ENCODE results near the gene PTK6. TPM values are rescaled to one million over a fixed set of nuclear protein-coding genes. Genes with fewer than 3 reads are reported as not detected.

Gene PTK6
- total RNA-seq, 2 experiments from 2014 or later: 0.16 to 0.26 TPM

GRCh38 chr20:63507083-63507743 is 30.0 kb downstream of the PTK6 start:
- no peak for DNase-seq
- peaks cover 8% of the 10 kb centered on the region for H3K9me3 Mint-ChIP-seq
- H3K27me3 Mint-ChIP-seq: peaks cover 55% of the 10 kb centered on the region
- peaks cover 4% of the 10 kb centered on the region for H3K4me1 Mint-ChIP-seq
- H3K27ac Mint-ChIP-seq: no peak overlapping the region
- H3K4me3 Mint-ChIP-seq: no peak overlapping the region
- no peaks in the 10 kb centered on the region for H3K36me3 Mint-ChIP-seq

- no peak overlapping the region for H3K4me3 Mint-ChIP-seq
- DNase-seq: no peak
- no peak overlapping the region for H3K27ac Mint-ChIP-seq
- peaks cover 4% of the 10 kb centered on the region for H3K4me1 Mint-ChIP-seq
- H3K36me3 Mint-ChIP-seq: no peaks in the 10 kb centered on the region
- H3K9me3 Mint-ChIP-seq: peaks cover 8% of the 10 kb centered on the region
- H3K27me3 Mint-ChIP-seq: peaks cover 47% of the 10 kb centered on the region
Measured at GRCh38 chr20:63505723-63506122, 31.5 kb downstream of the PTK6 start.

DNA sequence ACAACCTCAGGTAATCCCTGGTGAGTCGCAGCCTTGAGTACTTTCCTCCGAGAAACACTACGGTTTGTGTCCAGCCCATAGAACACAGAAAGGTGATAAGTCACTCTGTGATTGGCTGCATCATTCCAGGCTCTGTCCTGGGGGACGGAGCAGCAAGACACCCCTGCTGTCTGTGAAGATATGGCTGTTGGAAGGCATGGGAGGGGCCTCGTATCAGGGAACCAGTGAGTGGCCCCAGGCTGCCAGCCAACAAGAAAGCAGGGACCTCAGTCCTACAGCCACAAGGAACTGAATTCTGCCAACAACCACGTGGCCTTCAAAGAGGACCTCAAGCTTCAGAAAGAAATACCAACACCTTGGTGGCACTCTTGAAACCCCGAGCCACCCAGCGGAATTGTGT is 31.9 kb downstream of the PTK6 start:
- no peak for DNase-seq
- Mint-ChIP-seq H3K27me3 (peaks cover 43% of the 10 kb centered on the region), H3K9me3 (peaks cover 8% of the 10 kb centered on the region), H3K27ac (no peak overlapping the region), H3K36me3 (no peaks in the 10 kb centered on the region), H3K4me3 (no peak overlapping the region), H3K4me1 (peaks cover 4% of the 10 kb centered on the region)

GRCh38 chr20:63504642-63505041 is 32.5 kb downstream of the PTK6 start:
- DNase-seq: no peak
- no peak overlapping the region for H3K4me3 Mint-ChIP-seq
- peaks cover 4% of the 10 kb centered on the region for H3K4me1 Mint-ChIP-seq
- H3K9me3 Mint-ChIP-seq: peaks cover 8% of the 10 kb centered on the region
- H3K27ac Mint-ChIP-seq: no peak overlapping the region
- peaks cover 36% of the 10 kb centered on the region for H3K27me3 Mint-ChIP-seq
- H3K36me3 Mint-ChIP-seq: no peaks in the 10 kb centered on the region

- H3K9me3 Mint-ChIP-seq: peaks cover 8% of the 10 kb centered on the region
- no peaks in the 10 kb centered on the region for H3K36me3 Mint-ChIP-seq
- DNase-seq: no peak
- H3K27ac Mint-ChIP-seq: no peak overlapping the region
- H3K4me3 Mint-ChIP-seq: no peak overlapping the region
- peaks cover 4% of the 10 kb centered on the region for H3K4me1 Mint-ChIP-seq
- peaks cover 28% of the 10 kb centered on the region for H3K27me3 Mint-ChIP-seq
Measured at GRCh38 chr20:63503524-63503923, 33.7 kb downstream of the PTK6 start.

GRCh38 chr20:63502671-63503172 is 34.5 kb downstream of the PTK6 start:
- Mint-ChIP-seq H3K9me3 (peaks cover 8% of the 10 kb centered on the region), H3K4me1 (peaks cover 4% of the 10 kb centered on the region), H3K4me3 (no peak overlapping the region), H3K36me3 (no peaks in the 10 kb centered on the region), H3K27me3 (peaks cover 27% of the 10 kb centered on the region), H3K27ac (no peak overlapping the region)
- no peak for DNase-seq

DNA sequence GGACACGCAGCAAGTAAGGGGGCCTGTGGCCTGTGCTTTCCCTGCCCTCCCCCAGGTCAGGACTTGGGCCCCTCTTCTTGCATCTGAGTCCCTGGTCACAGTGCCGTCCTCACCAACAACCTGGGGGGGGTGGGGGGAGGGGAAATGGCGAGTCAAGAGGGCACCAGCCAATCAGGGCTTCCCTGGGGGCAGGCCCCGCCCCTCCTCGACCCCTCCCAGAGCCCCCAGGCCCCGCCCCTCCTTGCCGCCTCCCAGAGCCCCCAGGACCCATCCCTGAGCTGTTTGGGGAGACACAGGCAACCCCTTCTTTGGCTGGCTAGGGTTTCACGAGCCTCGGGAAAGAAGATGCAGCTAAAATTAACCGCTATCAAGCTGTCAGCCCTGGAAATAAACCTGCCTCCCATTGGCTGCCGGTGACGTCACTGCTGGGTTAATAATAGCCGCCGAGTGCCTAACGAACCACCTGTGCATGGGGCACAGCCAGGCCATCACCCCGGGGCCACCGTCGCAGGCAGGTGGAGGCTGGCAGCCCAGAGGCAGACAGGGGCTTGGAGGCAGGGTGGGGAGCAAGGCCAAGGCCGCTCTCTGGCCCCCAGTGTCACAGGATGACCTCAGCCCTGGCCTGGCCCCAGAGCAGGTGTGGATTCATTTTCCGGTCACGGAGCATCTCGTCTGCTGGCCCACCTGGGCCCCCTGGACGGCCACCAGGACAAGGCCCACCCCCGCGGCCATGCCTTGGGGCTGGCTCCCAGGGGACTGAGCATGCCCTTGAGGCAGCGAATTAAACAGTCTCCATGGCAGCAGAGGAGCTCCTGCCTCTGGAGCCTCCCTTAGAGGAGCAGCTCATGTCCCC is 35.1 kb downstream of the PTK6 start:
- H3K27me3 Mint-ChIP-seq: peaks cover 32% of the 10 kb centered on the region
- H3K9me3 Mint-ChIP-seq: peaks cover 8% of the 10 kb centered on the region
- DNase-seq: no peak
- H3K36me3 Mint-ChIP-seq: no peaks in the 10 kb centered on the region
- no peak overlapping the region for H3K4me3 Mint-ChIP-seq
- H3K27ac Mint-ChIP-seq: no peak overlapping the region
- peaks cover 4% of the 10 kb centered on the region for H3K4me1 Mint-ChIP-seq

GRCh38 chr20:63500902-63501817 is 36.0 kb downstream of the PTK6 start:
- peaks cover 38% of the 10 kb centered on the region for H3K27me3 Mint-ChIP-seq
- H3K27ac Mint-ChIP-seq: no peak overlapping the region
- H3K36me3 Mint-ChIP-seq: no peaks in the 10 kb centered on the region
- H3K4me3 Mint-ChIP-seq: no peak overlapping the region
- peaks cover 4% of the 10 kb centered on the region for H3K4me1 Mint-ChIP-seq
- DNase-seq: no peak
- peaks cover 8% of the 10 kb centered on the region for H3K9me3 Mint-ChIP-seq

GRCh38 chr20:63500151-63500901 is 36.9 kb downstream of the PTK6 start:
- Mint-ChIP-seq H3K9me3 (peaks cover 8% of the 10 kb centered on the region), H3K27me3 (peaks cover 34% of the 10 kb centered on the region), H3K4me3 (no peak overlapping the region), H3K27ac (no peak overlapping the region), H3K4me1 (peaks cover 4% of the 10 kb centered on the region), H3K36me3 (no peaks in the 10 kb centered on the region)
- DNase-seq: no peak

DNA sequence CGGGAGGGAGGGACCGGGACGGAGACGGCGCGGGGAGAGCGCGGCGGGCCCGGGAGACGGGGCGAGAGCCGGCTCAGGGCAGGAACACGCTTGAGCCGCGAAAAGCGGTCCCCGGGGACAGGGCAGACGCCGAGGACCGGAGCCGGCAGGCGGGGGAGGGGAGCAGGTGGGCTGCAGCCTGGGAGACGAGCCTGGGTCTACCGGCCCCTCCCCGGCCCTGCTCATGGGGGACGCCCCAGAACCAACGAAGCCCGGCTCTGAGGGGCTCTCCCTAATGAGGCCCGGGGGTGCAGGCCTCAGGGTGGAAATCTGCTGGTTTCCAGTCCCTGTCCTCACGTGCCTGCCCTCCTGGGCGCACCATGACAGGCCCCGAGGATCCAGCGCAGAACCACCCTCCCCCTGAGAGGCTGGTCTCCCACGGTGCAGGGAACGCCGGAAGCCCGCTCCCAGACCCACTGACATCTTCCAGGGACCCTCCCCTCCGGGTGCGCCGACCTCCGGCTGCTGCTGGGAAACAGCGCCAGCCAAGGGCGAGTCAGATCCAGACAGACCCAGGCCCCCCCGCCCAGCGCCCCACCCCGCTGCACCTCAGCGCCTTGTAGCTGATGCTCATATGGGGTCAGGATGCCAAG is 37.7 kb downstream of the PTK6 start:
- no peak overlapping the region for H3K27ac Mint-ChIP-seq
- no peak for DNase-seq
- peaks cover 4% of the 10 kb centered on the region for H3K4me1 Mint-ChIP-seq

DNA sequence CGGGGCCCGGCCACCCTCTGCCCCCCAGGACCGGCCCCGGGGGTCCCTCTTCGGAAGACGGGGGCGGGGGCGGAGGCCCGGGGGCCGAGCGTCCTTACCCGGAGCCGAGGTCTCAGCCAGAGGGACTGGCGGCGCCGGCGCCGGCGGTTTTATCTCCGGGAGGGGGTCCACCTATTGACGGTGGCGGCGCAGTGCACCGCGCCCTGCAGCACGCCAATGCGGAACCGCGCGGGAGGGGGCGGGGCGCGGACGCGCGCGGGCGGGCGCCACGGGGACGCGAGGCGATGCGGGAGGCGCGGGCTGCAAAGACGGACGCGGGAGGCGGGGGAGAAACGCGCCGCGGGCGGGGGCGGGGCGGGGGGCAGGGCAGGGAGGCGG is 38.2 kb downstream of the PTK6 start, which contains the start of gene EEF1A2:
Gene EEF1A2, minus strand, starts transcription at position 124 of the 378 bp plus-strand sequence. CDS start 1,320 bp downstream, outside the sequence.
- Mint-ChIP-seq H3K27me3 (peaks cover 26% of the 10 kb centered on the region), H3K27ac (no peak within 1 kb of the TSS), H3K4me1 (peaks cover 4% of the 10 kb centered on the region), H3K36me3 (no peaks in the 10 kb centered on the region), H3K4me3 (no peak within 1 kb of the TSS), H3K9me3 (peaks cover under 1% of the 10 kb centered on the region)
- peak; percentile 29 for DNase-seq

More for the DNA sequence above, 37.7 kb downstream of the PTK6 start:
- no peak overlapping the region for H3K4me3 Mint-ChIP-seq
- no peaks in the 10 kb centered on the region for H3K36me3 Mint-ChIP-seq
- peaks cover 3% of the 10 kb centered on the region for H3K9me3 Mint-ChIP-seq
- H3K27me3 Mint-ChIP-seq: peaks cover 28% of the 10 kb centered on the region

GRCh38 chr20:63497946-63498935 is 38.9 kb downstream of the PTK6 start:
- Mint-ChIP-seq H3K4me3 (no peak overlapping the region), H3K4me1 (peaks cover 4% of the 10 kb centered on the region), H3K27me3 (peaks cover 21% of the 10 kb centered on the region), H3K36me3 (no peaks in the 10 kb centered on the region), H3K9me3 (no peaks in the 10 kb centered on the region), H3K27ac (no peak overlapping the region)
- DNase-seq: no peak

All from activated naive CD8-positive, alpha-beta T cell treated with anti-CD3 and anti-CD28 coated beads for 36 hours (primary cell).